LNCaP clone FGC (cell line): ENCODE results near the gene ERN2.
"Not testable (repeated sequence)": the region's sequence is repeated elsewhere in the genome, so short reads cannot be mapped to it uniquely, and the experiment has no call there.

Experiments
- DNase-seq: peaks from one replicate; pipeline ENCODE4 v3.0.0-alpha.2; 2011; ENCODE audit warnings: low read depth
- H3K4me3 ChIP-seq: 2 replicates; pipeline ENCODE4 v1.5.1; 2011; ENCODE audit warnings: mild to moderate bottlenecking, low read depth, low read length, control low read depth
- CTCF ChIP-seq: IDR thresholded peaks from 2 replicates; pipeline ENCODE4 v1.5.1; 2012; ENCODE audit warnings: mild to moderate bottlenecking; ENCODE audit not compliant: control insufficient read depth, insufficient read depth; ENCODE audit errors: extremely low read depth

ERN2 gene

GRCh38 chr16:23748630-23749029 lies 35.6 kb upstream of the ERN2 start:
- H3K4me3 ChIP-seq, result no peak overlapping the region
- DNase-seq, result no peak
- TF ChIP-seq CTCF, result no peak

GRCh38 chr16:23745263-23745662 lies 32.2 kb upstream of the ERN2 start:
- no peak for DNase-seq
- H3K4me3 ChIP-seq, result no peak overlapping the region
- no peak for TF ChIP-seq CTCF

GRCh38 chr16:23742766-23743165 lies 29.7 kb upstream of the ERN2 start:
- TF ChIP-seq CTCF, result no peak
- DNase-seq, result no peak
- no peak overlapping the region for H3K4me3 ChIP-seq

GRCh38 chr16:23741675-23742303 lies 28.8 kb upstream of the ERN2 start:
- DNase-seq, result no peak
- H3K4me3 ChIP-seq, result no peak overlapping the region
- no peak for TF ChIP-seq CTCF

GRCh38 chr16:23739516-23739915 lies 26.5 kb upstream of the ERN2 start:
- DNase-seq, result no peak
- TF ChIP-seq CTCF, result no peak
- H3K4me3 ChIP-seq, result no peak overlapping the region

- DNase-seq, result not testable (repeated sequence)
Measured at GRCh38 chr16:23737423-23738028, 24.5 kb upstream of the ERN2 start.

GRCh38 chr16:23734176-23734893 lies 21.3 kb upstream of the ERN2 start:
- TF ChIP-seq CTCF, result no peak
- H3K4me3 ChIP-seq, result no peak overlapping the region
- no peak for DNase-seq

More at GRCh38 chr16:23737423-23738028, 24.5 kb upstream of the ERN2 start:
- H3K4me3 ChIP-seq, result not testable (repeated sequence)
